Measurements from ENCODE around the gene RASGRF1.

DNA sequence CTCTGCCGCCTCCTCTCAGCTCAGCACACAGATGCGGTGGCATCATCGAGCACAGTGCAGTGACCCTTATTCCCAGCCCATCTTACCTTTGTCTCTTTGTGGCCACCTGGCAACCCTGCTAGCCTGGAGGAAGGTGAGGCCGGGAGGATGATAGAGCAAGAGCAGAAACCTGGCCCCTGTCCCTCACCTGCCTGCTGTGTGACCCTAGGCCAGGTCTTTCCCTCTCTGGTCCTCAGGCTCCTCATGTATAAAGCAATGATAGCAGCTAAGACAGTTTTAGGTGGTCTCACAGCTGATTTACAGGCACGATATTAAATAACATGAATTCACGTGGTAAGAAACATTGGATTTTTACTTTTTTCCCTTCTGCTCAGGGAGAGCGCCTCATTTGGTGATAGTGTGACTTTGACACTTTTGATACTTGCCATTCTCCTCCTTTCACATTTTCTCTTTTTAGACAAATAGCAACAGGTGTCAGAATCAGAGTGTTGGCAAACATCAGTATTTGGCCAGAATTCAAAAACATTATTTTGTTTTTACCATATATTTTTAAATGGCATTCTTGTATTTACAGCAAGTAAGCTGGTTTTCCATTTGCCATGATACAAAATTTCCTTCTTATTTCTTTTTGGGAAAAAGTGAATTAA, 116.2 kb downstream of the RASGRF1 start:
- TF ChIP-seq CTCF (IDR thresholded peaks at IDR 0.05), result no peak
- no peak for TF ChIP-seq POLR2A (IDR thresholded peaks at IDR 0.05)
- TF ChIP-seq EP300 (IDR thresholded peaks at IDR 0.05), result no peak
- TF ChIP-seq POLR2AphosphoS5 (IDR thresholded peaks at IDR 0.05), result no peak
